Left kidney (tissue), 8 donors: ENCODE measurements around the gene JMJD8. TPM values are rescaled to one million over a fixed set of nuclear protein-coding genes. Genes with fewer than 3 reads are reported as not detected.
A peak's percentile ranks its signal among the peaks of the same experiment; 100 is the strongest.

ENCODE experiments used
- DNase-seq: peaks from one replicate; pipeline ENCODE4 v3.0.0-alpha.2; 2013
- long read RNA-seq, 8 donors: transcript quantifications; one replicate each; lab custom pipeline, GENCODE V29; 2026
- polyA plus RNA-seq: library from polyadenylated mRNA; unstranded; fragments of 120-200 nt; gene quantifications from one replicate; pipeline ENCODE4 v1.2.1, GENCODE V29; 2013; ENCODE audit not compliant: insufficient read length

JMJD8 gene
- 51.4 TPM for polyA plus RNA-seq
- long read RNA-seq, donor 1, transcript JMJD8-201 (9 exons, 2,038 nt), result major isoform, 18 of 28 reads
- long read RNA-seq, donor 1, partial matches to known transcripts, result 0 of 28 reads
- long read RNA-seq, donor 1, other reads (novel, unspliced or antisense), result 0 of 28 reads
- long read RNA-seq, donor 2, transcript JMJD8-201 (9 exons, 2,038 nt), result major isoform, 14 of 19 reads
- long read RNA-seq, donor 2, partial matches to known transcripts, result 0 of 19 reads
- long read RNA-seq, donor 2, other reads (novel, unspliced or antisense), result 0 of 19 reads
- long read RNA-seq, donor 3, transcript JMJD8-201 (9 exons, 2,038 nt), result major isoform, 10 of 12 reads
- long read RNA-seq, donor 3, partial matches to known transcripts, result 0 of 12 reads
- long read RNA-seq, donor 3, other reads (novel, unspliced or antisense), result 0 of 12 reads
- long read RNA-seq, donor 4, partial matches to known transcripts, result 0 of 2 reads
- long read RNA-seq, donor 4, other reads (novel, unspliced or antisense), result 0 of 2 reads
- long read RNA-seq, donor 5, transcript JMJD8-201 (9 exons, 2,038 nt), result major isoform, 24 of 32 reads
- long read RNA-seq, donor 5, partial matches to known transcripts, result 0 of 32 reads
- long read RNA-seq, donor 5, other reads (novel, unspliced or antisense), result 0 of 32 reads
- long read RNA-seq, donor 6, transcript JMJD8-201 (9 exons, 2,038 nt), result major isoform, 19 of 23 reads
- long read RNA-seq, donor 6, partial matches to known transcripts, result 0 of 23 reads
- long read RNA-seq, donor 6, other reads (novel, unspliced or antisense), result 0 of 23 reads
- long read RNA-seq, donor 7, transcript JMJD8-201 (9 exons, 2,038 nt), result major isoform, 23 of 28 reads
- long read RNA-seq, donor 7, partial matches to known transcripts, result 0 of 28 reads
- long read RNA-seq, donor 7, other reads (novel, unspliced or antisense), result 0 of 28 reads
- long read RNA-seq, donor 8, transcript JMJD8-201 (9 exons, 2,038 nt), result major isoform, 6 of 8 reads
- long read RNA-seq, donor 8, partial matches to known transcripts, result 0 of 8 reads
- long read RNA-seq, donor 8, other reads (novel, unspliced or antisense), result 0 of 8 reads

DNA sequence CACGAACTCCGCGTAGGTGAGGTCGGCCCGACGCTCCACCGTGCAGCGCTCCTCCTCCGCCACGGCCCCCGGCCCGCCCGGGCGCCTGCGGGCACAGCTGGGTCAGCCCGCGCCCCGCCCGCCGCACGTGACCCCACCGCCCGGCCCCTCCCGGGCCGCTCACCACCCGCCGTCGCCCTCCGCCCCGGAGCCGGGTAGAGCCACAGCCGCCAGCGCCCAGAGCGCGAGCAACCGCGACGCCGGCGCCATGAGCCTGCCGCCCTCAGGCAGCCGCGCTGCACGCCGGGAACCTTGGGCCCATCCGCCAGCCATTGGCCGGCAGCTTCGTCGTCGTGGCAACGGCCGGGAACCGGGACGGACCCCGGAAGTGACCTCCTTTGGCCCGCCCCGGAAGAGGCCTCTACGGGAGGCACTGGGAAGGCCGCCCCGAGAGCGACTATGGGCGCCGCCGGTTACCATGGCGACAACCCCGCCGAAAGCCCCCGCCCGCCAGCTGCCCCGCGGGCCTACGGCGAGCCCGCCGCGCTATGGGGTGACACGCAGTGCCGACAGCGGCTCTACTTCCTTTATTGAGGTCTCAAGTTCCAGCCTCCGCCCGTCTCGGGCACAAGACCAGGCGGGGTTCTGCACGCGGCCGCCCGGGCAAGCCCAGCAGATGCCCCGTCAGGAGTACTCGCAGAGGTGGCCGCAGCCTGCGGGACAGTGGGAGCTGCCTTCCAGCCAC lies at the start of gene JMJD8:
TSS of gene JMJD8 (minus strand) at position 264 of the 724 bp plus-strand sequence. CDS start at position 249, 15 bp downstream.
- DNase-seq, result peak; percentile 93

GRCh38 chr16:733382-734207 lies 49.5 kb upstream of the JMJD8 start:
- no peak for DNase-seq

DNA sequence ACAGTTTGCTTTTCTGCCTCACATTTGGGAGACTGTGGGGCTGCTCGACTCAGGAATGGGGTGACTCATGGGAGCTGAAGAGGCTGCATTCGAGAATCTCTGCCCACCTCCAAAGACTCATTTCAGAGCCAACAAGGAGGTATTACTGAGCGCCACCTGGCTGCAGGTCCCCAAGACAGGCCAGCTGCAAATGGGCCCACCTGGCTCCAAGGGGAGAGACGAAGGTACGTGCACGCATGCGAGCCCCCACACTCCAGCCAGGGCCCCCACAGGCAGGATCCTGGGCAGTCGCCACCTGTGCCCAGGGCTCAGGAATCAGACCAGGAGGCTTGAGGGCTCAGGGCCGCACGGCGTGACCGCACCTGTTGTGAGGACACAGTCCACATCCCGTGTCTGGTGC lies 48.8 kb upstream of the JMJD8 start:
- no peak for DNase-seq

GRCh38 chr16:732332-732731 lies 48.2 kb upstream of the JMJD8 start:
- DNase-seq, result no peak

DNA sequence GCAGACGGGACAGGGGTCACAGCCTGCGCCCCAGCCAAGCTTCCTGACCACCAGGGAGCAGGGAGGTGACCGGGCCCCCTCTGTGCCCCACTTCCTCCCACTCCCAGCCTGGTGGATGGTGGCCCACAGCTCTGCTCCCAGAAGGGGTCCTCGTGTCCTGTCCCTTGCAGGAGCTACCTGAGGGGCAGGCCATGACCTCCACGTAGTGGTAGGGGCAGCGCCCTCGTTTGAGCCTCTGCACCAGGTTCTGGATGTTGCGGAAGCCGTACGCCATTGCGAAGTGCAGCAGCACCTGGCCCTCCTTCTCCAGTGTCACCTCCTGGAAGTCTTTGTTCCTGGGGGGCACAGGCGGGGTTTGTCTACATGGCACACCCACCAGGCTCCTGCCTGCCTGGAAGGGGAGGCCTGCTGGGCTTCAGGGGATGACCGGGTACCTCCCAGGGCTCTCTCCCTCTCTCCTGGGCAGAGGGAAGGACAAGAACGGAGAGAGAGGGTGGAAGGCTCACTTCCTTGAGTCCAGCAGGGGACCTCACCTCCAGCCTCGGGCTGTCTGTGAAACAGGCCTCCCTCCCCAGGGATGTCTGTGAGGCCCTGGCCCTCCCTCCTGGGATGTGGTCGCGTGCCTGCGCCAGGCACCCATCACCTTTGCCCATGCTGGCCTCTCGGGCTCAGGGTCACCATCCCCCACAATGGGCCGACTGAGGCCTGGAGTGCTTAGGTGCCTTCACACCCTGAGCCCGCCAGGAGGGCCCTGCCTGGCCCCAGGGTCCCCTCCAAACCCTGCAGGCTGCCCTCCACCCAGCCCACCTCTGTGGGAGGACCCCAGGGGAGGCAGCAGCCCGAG lies 46.8 kb upstream of the JMJD8 start:
- DNase-seq, result no peak

GRCh38 chr16:729768-730665 lies 45.9 kb upstream of the JMJD8 start:
- DNase-seq, result no peak

GRCh38 chr16:728890-729744 lies 45.0 kb upstream of the JMJD8 start:
- DNase-seq, result no peak

DNA sequence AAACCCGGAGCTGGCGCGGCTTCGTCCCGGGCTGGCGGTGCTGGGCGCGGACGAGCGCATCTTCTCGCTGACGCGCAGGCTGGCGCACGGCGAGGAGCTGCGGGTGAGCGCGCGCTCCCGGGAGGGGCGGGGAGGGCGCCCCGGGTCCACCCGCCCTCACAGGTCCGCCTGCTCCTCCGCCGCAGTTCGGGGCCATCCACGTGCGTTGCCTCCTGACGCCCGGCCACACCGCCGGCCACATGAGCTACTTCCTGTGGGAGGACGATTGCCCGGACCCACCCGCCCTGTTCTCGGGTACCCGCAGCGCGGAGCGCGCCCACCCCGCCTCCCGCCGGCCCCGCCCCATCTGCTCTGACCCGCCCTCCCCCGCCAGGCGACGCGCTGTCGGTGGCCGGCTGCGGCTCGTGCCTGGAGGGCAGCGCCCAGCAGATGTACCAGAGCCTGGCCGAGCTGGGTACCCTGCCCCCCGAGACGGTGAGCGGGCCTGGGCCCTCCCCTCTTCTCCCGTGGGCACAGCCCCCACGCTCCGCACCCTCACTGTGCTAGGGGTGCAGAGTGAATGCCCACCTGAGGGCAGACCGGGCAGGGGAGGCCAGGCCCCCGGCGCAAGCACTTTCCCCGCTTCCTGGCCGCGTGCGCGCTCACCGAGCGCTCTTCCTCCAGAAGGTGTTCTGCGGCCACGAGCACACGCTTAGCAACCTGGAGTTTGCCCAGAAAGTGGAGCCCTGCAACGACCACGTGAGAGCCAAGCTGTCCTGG lies 44.2 kb upstream of the JMJD8 start:
- DNase-seq, result no peak

DNA sequence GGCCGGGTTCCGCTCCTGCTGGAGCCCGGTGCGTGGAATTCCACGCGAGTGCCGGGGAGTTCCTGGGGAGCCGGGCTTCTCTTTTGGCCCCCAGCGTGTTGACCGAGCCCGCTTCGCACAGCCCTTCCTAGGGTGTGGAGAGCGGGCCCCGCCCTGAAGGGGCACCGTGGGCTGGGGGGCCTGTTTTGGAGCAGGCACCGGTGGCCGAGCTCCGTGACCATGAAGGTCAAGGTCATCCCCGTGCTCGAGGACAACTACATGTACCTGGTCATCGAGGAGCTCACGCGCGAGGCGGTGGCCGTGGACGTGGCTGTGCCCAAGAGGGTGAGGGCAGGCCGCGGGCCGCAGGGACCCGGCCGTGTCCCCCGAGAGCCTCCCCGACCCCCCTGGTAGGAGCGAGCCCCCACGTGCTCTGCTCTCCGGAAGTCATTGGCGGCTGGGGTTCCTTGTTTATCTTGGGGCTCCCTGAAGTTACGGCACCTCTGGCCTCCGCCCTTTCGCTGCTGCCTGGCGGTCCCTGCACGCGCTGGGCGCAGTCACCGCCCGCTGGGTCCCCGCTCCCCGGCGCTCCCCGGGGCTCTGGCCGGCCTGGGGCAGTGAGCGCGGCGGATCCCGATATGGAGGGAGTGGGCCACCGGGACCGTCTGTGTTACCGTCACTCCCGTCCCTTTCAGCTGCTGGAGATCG lies 43.3 kb upstream of the JMJD8 start:
- DNase-seq, result no peak

DNA sequence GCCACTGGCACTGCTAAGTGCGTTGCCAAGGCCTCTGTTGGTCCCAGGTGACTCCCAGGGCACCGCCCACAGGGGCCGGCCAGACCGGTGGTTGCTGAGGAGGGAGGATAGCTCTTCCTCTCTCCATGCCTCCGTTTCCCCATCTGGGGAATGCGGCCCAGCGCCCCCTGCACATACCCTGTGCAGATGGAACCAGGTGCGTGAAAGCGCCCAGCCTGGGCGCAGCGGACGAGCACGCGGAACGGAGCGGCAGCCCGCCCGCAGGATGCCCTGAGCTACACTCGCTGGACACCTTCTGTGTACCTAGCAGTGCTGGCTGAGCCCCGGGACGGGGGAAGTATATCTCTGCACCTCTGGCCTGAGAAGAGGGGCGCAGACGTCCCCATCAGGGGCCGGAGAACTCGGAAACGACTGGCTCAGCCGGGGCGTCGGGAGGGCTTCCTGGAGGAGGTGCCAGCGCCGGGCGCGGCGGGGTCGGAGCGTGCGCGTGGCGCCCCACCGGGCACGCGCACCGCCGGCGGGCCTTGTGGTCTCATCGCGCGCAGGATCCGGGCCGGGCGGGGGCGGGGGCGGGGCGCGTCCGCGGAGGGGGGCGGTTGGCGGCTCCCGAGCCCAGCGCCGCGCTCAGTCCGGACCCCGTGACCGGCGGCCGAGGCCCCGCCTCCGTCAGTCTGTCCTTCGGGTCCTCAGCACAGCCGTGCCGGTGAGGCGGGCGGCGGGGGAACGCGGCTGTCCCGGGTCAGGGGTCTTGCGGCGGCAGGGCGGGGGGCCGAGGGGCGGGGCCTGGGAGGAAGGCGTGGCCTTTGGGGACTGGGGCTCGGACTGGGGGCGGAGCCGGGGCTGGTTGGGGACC lies 42.5 kb upstream of the JMJD8 start, which contains the start of the genes CCDC78 and HAGHL:
TSS of gene CCDC78 (minus strand) at position 6 of the 853 bp plus-strand sequence. CDS start 76 bp downstream, outside the sequence.
TSS of gene HAGHL (plus strand) at position 669 of the 853 bp plus-strand sequence. CDS start 404 bp downstream, outside the sequence.
- no peak for DNase-seq

- DNase-seq, result no peak
Observed at GRCh38 chr16:726188-726437, 42.0 kb upstream of the JMJD8 start.

DNA sequence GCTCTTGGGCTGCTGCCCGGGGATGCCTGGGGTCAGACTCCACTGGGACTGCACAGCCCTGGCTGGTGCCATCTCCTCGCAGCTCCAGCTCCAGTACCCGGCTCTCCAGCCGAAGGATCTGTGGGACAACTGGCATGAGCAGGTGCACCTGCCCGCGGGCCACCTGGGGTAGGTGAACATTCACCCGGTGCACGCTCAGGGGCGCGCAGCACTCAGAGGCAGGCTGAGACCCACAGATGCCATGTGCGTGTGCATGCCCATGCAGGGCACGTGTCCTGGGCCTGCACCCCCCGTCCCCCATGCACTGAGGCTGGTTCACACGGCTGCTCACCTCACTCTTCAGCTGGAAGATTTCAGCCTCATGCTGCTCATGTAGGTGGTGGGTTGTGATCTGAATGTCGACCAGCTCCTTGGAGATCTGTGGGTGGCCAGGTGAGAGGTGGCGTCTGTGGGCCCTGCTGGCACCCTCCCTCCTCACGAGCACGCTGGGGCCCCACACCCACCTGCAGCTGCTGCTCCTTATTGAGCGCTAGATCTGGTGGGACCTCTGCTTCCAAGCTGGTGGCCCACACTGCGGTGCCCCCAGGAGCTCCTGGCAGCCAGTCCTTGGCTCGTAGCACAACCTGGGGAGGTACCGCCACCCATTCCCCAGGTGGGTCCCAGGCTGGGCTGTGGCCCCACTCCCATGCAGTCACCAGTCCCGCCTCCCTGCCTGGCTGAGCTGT lies 41.5 kb upstream of the JMJD8 start:
- no peak for DNase-seq

GRCh38 chr16:725041-725376 lies 40.9 kb upstream of the JMJD8 start:
- DNase-seq, result no peak

DNA sequence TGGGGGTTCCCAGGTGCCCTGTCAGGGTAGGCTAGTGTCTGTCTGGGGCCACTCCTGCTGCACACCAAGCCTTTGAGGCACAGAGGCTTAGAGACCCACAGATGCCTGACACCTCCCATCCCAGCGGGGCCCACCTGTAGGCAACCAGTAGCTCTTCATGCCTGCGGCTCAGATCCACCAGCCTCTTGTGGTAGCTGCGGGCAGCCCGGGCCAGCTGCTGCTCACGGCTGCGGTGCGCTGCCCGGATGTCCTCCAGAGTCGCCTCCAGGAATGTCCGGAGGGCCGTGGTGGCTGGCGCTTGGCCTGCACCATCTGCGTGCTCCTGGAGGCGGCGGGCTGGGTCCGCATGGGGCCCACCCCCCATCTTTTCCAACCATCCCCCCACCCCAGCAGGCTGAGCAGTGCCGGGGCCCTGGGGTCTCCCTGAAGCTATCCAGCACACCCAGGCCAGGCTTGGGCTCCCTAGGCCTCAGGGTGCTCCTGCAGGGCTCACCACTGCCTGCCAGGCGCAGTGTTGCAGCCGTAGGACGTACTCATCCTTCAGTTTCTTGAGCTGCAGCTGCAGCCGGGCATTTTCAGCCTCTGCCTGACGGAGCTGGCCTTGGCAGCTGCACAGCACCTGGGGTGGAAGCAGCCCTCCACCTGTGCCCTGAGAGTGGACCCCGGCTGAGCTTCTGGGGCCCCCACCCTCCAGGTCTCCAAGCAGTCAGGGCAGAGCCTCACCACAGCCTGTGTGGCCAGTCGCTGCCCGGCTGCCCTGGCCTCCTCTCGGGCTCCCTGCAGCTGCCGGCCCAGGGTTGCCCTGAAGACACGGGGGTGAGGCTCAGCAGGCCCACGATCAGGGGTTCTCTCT lies 40.3 kb upstream of the JMJD8 start:
- DNase-seq, result no peak
